T-helper 1 cell treated with Interleukin-12 subunit alpha and Interleukin-12 subunit beta and Interleukin-4 antibody, amounts not matched to agents 30 ng/mL and 1 ng/mL, for 36 hours (primary cell): Measurements from ENCODE around the gene RXFP3. TPM values are rescaled to one million over a fixed set of nuclear protein-coding genes. Genes with fewer than 3 reads are reported as not detected.

Source experiments
- intact Hi-C: fragments of 100-400 bp; cut with micrococcal nuclease; formaldehyde crosslinking; loops from one replicate; pipeline ENCODE4 v1.15.1; 2024
- total RNA-seq: library from RNA; stranded (reverse); gene quantifications from 2 replicates; pipeline ENCODE4 v1.2.3, GENCODE V29; 2022

RXFP3 gene
- total RNA-seq, 1 donor from 2014 or later = not detected

DNA sequence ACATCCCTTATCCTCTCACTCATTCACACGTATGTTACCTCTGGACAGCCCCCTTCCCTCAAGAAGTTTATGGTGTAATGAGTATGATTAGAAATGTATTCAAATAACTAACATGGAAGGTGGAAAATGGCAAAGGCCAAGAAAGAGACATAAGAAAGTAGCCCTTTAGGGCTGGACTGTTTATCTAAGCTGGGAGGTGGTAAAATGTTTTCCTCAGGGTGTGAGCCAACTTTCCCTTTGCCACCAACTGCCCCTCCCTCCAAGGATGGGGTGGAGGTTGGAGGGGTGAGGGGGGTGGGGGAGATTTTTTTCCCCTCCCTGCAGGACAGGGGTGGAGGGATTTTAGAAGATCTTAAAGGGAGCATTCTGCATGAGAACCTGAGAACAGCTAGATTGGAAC lies 40.1 kb downstream of the RXFP3 start:
- intact Hi-C loops = no loop called here

DNA sequence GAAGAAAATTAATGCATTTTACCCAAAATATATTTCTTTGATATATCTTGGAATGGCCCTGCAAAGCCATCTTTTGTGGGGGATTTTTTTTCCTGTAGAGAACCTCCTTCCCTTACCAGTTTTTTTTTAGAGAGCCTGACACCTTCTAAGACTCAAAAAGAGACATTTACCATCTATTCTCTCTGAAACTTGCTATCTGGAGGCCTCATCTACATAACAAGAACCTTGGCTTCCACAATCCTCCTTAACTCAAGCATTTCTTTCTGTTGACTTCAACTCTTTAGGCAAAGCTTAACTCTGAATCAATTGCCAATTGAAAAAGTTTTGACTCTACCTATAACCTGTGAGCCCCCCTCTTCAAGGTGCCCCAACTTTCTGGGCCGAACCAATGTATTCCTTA lies 42.1 kb downstream of the RXFP3 start:
- intact Hi-C loops = no loop called here

DNA sequence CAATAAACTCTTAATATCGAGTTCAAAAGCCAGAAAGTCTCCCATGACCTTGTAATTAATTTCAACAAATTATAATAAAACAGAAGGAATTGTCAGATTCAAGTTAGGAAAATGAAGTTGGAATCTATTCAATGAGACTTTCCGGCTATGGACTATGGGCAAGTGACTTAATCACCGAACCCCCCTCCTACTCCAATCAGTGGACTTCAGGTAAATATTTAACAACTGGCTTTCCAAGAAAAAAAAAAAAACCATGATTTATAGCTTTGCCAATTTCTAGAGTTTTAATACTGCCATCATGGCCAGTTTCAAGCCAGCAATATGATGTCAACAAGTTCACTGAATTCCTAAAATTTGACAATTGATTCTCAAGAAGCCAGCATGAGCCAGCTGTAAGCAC lies 43.8 kb downstream of the RXFP3 start:
- intact Hi-C loops = no loop called here

DNA sequence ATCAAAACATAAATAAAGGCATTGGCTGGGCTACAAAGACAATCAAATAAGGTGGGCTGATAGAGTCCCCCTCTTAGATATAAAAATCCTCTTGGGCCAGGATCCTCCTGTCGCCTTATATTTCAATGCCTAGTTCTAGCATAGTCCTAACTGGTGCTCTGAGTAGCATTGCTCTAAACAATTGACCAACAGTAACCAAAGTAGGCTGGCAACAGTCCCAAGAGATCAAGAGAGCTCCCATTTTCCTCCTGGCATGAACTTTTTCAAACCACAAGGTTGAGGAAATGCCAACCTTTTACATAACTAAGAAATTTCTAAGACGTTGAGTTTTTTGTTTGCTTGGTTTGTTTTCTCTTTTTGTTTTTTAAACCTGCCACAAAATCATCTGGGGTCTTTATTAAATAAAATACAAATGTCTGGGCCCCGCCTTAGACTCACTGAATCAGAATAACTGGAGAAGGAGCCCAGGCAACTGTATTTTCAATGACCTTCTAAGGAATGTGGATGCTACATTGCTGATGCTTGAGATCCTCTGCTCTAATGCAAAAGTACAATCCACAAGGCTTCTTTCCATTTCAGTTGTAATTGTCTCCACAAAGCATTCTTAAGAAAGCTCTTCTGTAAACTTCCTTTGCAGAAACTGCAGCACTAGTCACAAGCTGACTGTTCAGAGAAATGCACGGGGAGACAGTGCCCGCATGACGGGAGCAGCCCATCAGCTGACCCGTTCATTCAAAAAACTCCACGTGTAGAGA lies 45.4 kb downstream of the RXFP3 start:
- intact Hi-C loops = no loop called here

DNA sequence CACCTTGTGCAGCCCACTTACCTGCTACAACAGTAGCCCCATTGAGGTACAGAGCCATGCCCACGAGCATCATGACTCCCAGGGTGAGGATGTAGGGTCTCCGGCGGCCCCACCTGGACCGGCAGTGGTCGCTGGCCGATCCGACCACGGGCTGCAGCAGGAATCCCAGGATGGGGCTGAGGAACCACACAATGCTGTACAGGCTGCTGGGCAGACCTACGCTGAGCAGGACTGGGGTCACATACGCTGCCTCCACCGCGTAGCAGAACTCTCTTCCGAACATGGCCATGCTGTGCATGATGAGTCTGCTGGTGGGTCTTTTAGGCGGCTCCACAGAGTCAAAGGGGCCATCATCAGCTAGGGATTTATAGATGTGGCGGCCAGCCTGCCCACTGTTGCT lies 48.0 kb downstream of the RXFP3 start:
- intact Hi-C loops = no loop called here

DNA sequence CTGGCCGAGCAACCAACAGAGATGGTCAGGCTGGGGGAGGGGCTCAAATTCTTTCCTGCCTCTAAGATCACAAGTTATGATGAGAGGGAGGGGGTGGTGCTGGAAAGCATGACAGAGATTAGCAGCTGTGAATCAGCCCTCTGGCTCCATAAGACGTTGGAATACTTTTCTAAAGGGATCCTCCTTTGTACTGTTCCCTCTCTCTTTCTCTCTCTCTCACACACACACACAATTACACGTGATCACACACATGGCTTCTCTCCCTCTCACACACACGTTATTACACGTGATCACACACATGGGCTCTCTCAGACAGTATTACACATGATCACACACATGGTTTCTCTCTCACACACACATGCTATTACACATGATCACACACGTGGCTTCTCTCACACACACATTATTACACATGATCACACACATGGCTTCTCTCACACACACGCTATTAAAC lies 48.5 kb downstream of the RXFP3 start, which contains the start of gene SLC45A2:
TSS of gene SLC45A2 (minus strand) at position 23 of the 454 bp plus-strand sequence. CDS start 110 bp downstream, outside the sequence.
- intact Hi-C loops = no loop called here

DNA sequence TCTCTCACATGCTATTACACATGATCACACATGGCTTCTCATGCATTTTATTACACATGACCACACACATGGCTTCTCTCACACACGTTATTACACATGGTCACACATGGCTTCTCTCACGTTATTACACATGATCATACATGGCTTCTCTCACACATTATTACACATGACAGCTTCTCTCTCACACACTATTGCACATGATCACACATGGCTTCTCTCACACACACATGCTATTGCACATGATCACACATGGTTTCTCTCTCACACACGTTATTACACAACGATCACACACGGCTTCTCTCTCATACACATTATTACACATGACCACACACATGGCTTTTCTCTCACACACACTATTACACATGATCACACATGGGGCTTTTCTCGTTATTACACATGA lies 49.3 kb downstream of the RXFP3 start:
- intact Hi-C loops = no loop called here

Other genes starting within 250 kb of the RXFP3 start
- not detected in 2 replicates for gene ADAMTS12, start 44.4 kb upstream of the RXFP3 start, total RNA-seq
- 0.34 TPM in 1 of 2 replicates, not detected in the other for gene SLC45A2, start 48.3 kb downstream of the RXFP3 start, total RNA-seq
- gene AMACR, start 71.7 kb downstream of the RXFP3 start, total RNA-seq = 6.8 and 7.1 TPM in 2 replicates
- gene C1QTNF3, start 106.8 kb downstream of the RXFP3 start, total RNA-seq = 2.5 and 3.9 TPM in 2 replicates